22Rv1 (cell line): ENCODE results near the gene LHX1.

ENCODE experiments used
- CTCF ChIP-seq: fragments of 450-650 bp; IDR thresholded peaks from 2 replicates; pipeline ENCODE4 v1.5.1; 2017; ENCODE audit warnings: mild to moderate bottlenecking
- ZFX ChIP-seq: fragments of 450-650 bp; IDR thresholded peaks from 2 replicates; pipeline ENCODE4 v1.6.1; 2017; ENCODE audit warnings: antibody characterized with exemption, borderline replicate concordance

- no peak for TF ChIP-seq CTCF
- no peak for TF ChIP-seq ZFX
Measured at GRCh38 chr17:36935671-36936454, 1.4 kb upstream of the LHX1 start.
